ENCODE measurements around the gene NDOR1. TPM values are rescaled to one million over a fixed set of nuclear protein-coding genes. Genes with fewer than 3 reads are reported as not detected.

The NDOR1 gene
- total RNA-seq, 2 experiments from 2014 or later: 37.6 to 38.8 TPM

DNA sequence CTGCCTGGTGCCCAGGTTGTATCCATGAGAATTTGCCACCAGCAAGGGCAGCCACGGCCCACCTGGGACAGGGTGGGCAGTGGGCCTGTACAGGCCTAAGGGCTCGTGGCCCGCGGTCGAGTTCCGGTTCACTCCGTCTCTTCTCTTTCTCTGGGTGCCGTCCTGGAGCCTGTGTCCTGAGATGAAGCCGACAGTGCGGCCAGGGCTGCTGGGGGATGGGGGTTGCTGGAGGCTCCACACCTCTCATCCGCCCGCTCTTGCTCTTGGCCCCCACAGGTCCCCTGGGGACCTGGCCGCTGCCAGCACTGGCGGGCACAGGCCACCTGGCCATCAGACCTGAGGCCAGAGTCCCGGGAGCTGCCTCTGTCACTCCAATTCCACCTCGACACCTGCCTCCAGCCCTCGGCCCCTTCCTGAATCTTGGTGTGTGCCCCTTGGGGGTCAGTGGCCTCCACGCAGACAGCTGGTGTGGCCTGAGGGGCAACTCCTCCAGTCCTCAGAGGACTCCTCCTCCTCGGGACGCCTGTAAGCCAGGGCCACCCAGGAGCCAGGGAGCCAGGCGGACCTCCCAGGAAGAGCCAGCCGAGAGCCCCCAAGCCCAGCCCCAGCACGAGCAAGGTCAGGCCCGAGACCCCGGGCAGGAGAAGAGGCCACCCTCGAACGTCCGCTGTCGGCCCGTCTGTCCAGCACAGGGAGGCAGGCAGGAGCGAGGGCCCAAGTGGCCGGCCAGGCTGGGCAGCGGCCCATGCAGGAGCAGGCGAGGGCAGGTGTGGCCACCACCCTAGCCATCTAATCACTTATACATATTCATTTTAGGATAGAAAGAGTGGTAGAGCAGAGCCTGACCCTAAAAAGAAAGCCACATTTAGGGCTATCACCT lies 40.9 kb upstream of the NDOR1 start:
- H3K4me3 Mint-ChIP-seq: no peak overlapping the region
- no peaks in the 10 kb centered on the region for H3K36me3 Mint-ChIP-seq
- DNase-seq: no peak
- no peak overlapping the region for H3K27ac Mint-ChIP-seq
- peaks cover 68% of the 10 kb centered on the region for H3K27me3 Mint-ChIP-seq
- peaks cover 3% of the 10 kb centered on the region for H3K4me1 Mint-ChIP-seq
- no peaks in the 10 kb centered on the region for H3K9me3 Mint-ChIP-seq

DNA sequence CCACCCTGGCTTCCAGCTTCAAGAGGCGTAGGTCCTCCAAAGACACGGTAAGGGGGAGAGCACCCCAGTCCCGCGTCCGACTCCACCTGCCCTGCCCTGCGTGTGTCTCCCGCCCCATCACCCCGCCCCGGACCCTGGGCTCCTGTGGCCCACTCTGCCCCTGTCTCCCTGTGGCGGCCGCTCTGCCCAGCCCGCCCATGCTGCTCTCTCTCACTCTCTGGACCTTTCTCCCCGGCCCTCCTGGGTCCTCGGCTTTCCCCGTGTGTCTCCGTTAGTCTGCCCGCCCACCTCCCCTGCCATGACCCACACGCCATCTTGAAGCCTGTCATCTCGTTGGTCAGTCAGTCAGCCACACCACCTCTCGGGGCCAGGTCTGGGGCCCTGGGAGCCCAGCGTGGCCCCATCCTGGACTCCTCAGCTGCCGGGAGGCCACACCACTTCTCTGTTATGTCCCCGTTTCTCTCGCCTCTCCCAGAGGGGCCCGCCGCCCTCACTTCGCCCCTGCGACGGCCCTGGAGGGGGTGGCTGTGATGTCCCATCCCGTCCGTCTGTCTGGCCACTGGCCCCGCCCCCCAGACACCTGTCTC lies 40.2 kb upstream of the NDOR1 start:
- H3K27ac Mint-ChIP-seq: no peak overlapping the region
- H3K9me3 Mint-ChIP-seq: no peaks in the 10 kb centered on the region
- H3K4me3 Mint-ChIP-seq: no peak overlapping the region
- H3K27me3 Mint-ChIP-seq: peaks cover 66% of the 10 kb centered on the region
- DNase-seq: no peak
- no peaks in the 10 kb centered on the region for H3K4me1 Mint-ChIP-seq
- H3K36me3 Mint-ChIP-seq: no peaks in the 10 kb centered on the region

DNA sequence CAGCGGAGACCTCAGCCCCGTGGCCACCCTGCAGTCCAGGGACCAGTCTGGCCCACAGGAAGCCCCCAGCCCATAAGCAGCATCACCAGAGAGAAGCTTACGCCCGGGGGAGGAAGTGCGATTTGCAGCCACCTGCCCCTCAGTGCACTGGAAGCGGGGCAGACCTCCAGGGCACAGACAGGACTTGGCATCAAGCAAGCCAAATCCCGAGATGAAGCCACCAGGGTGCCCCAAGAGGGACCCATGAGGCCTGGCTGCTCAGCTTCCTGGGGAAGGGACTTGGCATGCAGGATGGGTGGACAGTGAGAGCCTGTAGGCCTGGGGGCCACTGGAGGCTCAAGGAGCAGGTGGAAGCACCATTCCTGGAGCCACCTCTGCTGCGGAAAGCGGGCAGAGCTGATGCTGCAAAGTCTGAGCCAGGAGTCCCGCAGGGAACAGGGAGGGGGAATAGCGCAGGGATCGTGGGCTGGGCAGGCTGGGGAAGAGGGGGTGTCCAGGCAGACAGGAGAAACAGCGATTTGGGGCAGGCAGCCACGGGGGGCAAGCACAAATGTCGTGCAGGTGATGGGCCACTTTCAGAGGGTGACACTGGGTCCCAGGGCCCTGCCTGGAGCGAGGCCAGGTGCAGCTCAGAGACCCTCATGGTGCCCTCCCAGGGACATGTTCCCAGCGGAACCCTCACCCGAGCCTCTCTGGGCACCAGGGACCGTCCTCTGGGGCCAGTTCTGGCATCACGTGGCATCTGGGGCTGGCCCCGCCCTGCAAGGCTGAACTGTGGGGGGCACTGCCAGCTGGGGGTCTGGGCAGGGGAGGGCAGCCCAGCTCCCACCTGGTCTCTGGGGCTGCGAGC lies 38.9 kb upstream of the NDOR1 start:
- peaks cover 64% of the 10 kb centered on the region for H3K27me3 Mint-ChIP-seq
- H3K36me3 Mint-ChIP-seq: no peaks in the 10 kb centered on the region
- H3K27ac Mint-ChIP-seq: no peak overlapping the region
- no peak overlapping the region for H3K4me3 Mint-ChIP-seq
- no peaks in the 10 kb centered on the region for H3K9me3 Mint-ChIP-seq
- DNase-seq: no peak
- H3K4me1 Mint-ChIP-seq: no peaks in the 10 kb centered on the region

DNA sequence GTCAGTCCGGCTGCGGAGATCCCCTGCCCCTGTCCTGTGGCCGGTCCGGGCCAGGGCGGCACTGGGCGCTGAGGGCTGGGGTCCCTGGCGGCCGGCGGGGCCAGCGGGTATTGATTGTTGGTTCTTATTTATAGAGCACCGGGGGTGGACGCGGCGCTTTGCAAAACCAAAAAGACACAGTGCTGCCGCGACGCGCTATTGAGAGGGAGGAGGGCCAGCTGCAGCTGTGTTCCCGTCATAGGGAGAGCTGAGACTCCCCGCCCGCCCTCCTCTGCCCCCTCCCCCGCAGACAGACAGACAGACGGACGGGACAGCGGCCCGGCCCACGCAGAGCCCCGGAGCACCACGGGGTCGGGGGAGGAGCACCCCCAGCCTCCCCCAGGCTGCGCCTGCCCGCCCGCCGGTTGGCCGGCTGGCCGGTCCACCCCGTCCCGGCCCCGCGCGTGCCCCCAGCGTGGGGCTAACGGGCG lies 38.2 kb upstream of the NDOR1 start:
- H3K27me3 Mint-ChIP-seq: peaks cover 62% of the 10 kb centered on the region
- H3K27ac Mint-ChIP-seq: no peak overlapping the region
- H3K4me1 Mint-ChIP-seq: no peaks in the 10 kb centered on the region
- H3K9me3 Mint-ChIP-seq: no peaks in the 10 kb centered on the region
- H3K36me3 Mint-ChIP-seq: no peaks in the 10 kb centered on the region
- no peak for DNase-seq
- H3K4me3 Mint-ChIP-seq: no peak overlapping the region

GRCh38 chr9:137167747-137168572 lies 37.5 kb upstream of the NDOR1 start:
- DNase-seq: no peak
- H3K4me1 Mint-ChIP-seq: no peaks in the 10 kb centered on the region
- H3K36me3 Mint-ChIP-seq: no peaks in the 10 kb centered on the region
- H3K27ac Mint-ChIP-seq: no peak overlapping the region
- peaks cover 58% of the 10 kb centered on the region for H3K27me3 Mint-ChIP-seq
- no peaks in the 10 kb centered on the region for H3K9me3 Mint-ChIP-seq
- no peak overlapping the region for H3K4me3 Mint-ChIP-seq

GRCh38 chr9:137168573-137168903 lies 37.0 kb upstream of the NDOR1 start:
- DNase-seq: no peak
- Mint-ChIP-seq H3K27me3 (peaks cover 52% of the 10 kb centered on the region), H3K36me3 (no peaks in the 10 kb centered on the region), H3K4me3 (no peak overlapping the region), H3K9me3 (no peaks in the 10 kb centered on the region), H3K4me1 (no peaks in the 10 kb centered on the region), H3K27ac (no peak overlapping the region)

GRCh38 chr9:137168904-137169856 lies 36.3 kb upstream of the NDOR1 start:
- Mint-ChIP-seq H3K27ac (no peak overlapping the region), H3K9me3 (no peaks in the 10 kb centered on the region), H3K27me3 (peaks cover 49% of the 10 kb centered on the region), H3K4me3 (no peak overlapping the region), H3K4me1 (no peaks in the 10 kb centered on the region), H3K36me3 (no peaks in the 10 kb centered on the region)
- no peak for DNase-seq

GRCh38 chr9:137169896-137170358 lies 35.6 kb upstream of the NDOR1 start, which contains the start of gene LRRC26:
LRRC26 (minus strand) TSS chr9:137170051; CDS start chr9:137169943, 108 bp downstream.
- H3K4me3 Mint-ChIP-seq: no peak within 1 kb of the TSS
- H3K4me1 Mint-ChIP-seq: peaks cover 2% of the 10 kb centered on the region

DNA sequence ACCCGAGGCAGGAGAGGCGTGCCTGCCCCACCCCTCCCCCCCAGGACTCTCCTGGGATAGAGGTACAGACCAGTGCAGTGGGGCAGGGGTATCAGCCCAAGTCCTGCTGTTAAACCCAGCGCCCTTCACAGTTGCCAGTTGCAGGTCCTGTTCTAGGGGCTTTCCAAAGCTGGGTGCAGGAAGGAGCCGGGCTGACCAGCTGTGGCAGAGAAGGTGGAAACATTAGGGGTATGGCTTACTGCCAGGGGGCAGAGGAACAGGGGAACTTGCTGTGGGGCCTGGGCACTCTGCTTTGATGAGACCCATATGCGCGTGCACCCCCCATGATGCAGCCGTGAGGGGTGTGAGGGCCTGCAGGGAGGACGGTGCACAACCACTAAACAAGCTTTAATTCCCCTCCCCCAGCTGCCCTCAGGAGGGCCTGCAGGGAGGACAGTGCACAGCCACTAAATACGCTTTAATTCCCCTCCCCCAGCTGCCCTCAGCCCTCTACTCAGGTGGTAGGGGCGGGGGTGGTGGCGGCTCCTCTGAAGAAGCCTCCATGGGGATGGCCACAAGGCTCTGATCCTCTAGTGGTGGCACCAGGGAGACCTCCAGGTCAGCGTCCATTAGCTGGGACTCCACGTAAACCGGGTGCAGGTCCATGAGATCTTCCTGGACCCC lies 34.9 kb upstream of the NDOR1 start:
- H3K27me3 Mint-ChIP-seq: peaks cover 37% of the 10 kb centered on the region
- peaks cover 2% of the 10 kb centered on the region for H3K4me1 Mint-ChIP-seq
- no peak overlapping the region for H3K27ac Mint-ChIP-seq
- no peak overlapping the region for H3K4me3 Mint-ChIP-seq
- DNase-seq: no peak
- no peaks in the 10 kb centered on the region for H3K9me3 Mint-ChIP-seq
- H3K36me3 Mint-ChIP-seq: no peaks in the 10 kb centered on the region

More at GRCh38 chr9:137169896-137170358, 35.6 kb upstream of the NDOR1 start, which contains the start of gene LRRC26:
- H3K36me3 Mint-ChIP-seq: no peaks in the 10 kb centered on the region
- H3K9me3 Mint-ChIP-seq: no peaks in the 10 kb centered on the region
- H3K27me3 Mint-ChIP-seq: peaks cover 43% of the 10 kb centered on the region
- no peak within 1 kb of the TSS for H3K27ac Mint-ChIP-seq
- no peak for DNase-seq

- H3K27me3 Mint-ChIP-seq: peaks cover 32% of the 10 kb centered on the region
- H3K4me1 Mint-ChIP-seq: peaks cover 4% of the 10 kb centered on the region
- H3K36me3 Mint-ChIP-seq: no peaks in the 10 kb centered on the region
- H3K27ac Mint-ChIP-seq: no peak overlapping the region
- no peaks in the 10 kb centered on the region for H3K9me3 Mint-ChIP-seq
- no peak overlapping the region for H3K4me3 Mint-ChIP-seq
- no peak for DNase-seq
These were observed 34.2 kb upstream of the NDOR1 start for GRCh38 chr9:137171149-137171900.

GRCh38 chr9:137172901-137173795 lies 32.4 kb upstream of the NDOR1 start:
- Mint-ChIP-seq H3K9me3 (no peaks in the 10 kb centered on the region), H3K27ac (no peak overlapping the region), H3K4me1 (peaks cover 5% of the 10 kb centered on the region), H3K27me3 (peaks cover 22% of the 10 kb centered on the region), H3K4me3 (no peak overlapping the region), H3K36me3 (no peaks in the 10 kb centered on the region)
- no peak for DNase-seq
